ENCODE results near the gene ZNHIT6. TPM values are rescaled to one million over a fixed set of nuclear protein-coding genes. Genes with fewer than 3 reads are reported as not detected.

ZNHIT6 gene
- total and polyA plus RNA-seq, 2 donors (not counting 3 experiments of a cell fraction or from before 2014, with no cell fraction given), result 7.3 to 18.8 TPM

GRCh38 chr1:85656948-85657347 lies 51.3 kb downstream of the ZNHIT6 start:
- no peaks in the 10 kb centered on the region for H3K36me3 ChIP-seq (ENCODE audit: control insufficient read depth in 2 of 2, extremely low read depth in 1 of 2, insufficient read depth in 2 of 2, low read length in 2 of 2)
- no peak overlapping the region for H3K9ac ChIP-seq (replicated peaks; ENCODE audit: extremely low read depth, insufficient read depth, low read length)
- H3K9me1 ChIP-seq (replicated peaks; ENCODE audit: control insufficient read depth, extremely low read depth, insufficient read depth, low read length), result no peaks in the 10 kb centered on the region
- H2AFZ ChIP-seq (ENCODE audit: low read depth, low read length), result no peak overlapping the region
- intact Hi-C loops (cut with micrococcal nuclease), result no loop called here
- H3K27me3 ChIP-seq (ENCODE audit: control insufficient read depth in 2 of 2, insufficient read depth in 2 of 2, low read length in 2 of 2), result no peaks in the 10 kb centered on the region
- POLR2A ChIA-PET, result no interaction called here
- H3K9me3 ChIP-seq (replicated peaks; ENCODE audit: control insufficient read depth, insufficient read depth, low read length), result no peaks in the 10 kb centered on the region
- no peak for TF ChIP-seq GATA2 (IDR thresholded peaks at IDR 0.05; ENCODE audit: insufficient read depth, insufficient read length, low read depth, low read length)
- no peak for TF ChIP-seq JUN (IDR thresholded peaks at IDR 0.05; ENCODE audit: borderline replicate concordance, insufficient read depth, insufficient read length, low read depth)
- no peak for TF ChIP-seq EZH2 (IDR thresholded peaks at IDR 0.05; ENCODE audit: borderline replicate concordance, low read depth, low read length, severe bottlenecking)
- no peak for TF ChIP-seq POLR2AphosphoS5 (IDR thresholded peaks at IDR 0.05; ENCODE audit: insufficient read depth, low read depth, low read length)
- TF ChIP-seq MYC (IDR thresholded peaks at IDR 0.05; ENCODE audit: low read depth, low read length), result no peak
- TF ChIP-seq FOS (IDR thresholded peaks at IDR 0.05; ENCODE audit: borderline replicate concordance, insufficient read depth, low read length), result no peak
- no peak for TF ChIP-seq POLR2A (IDR thresholded peaks at IDR 0.05; ENCODE audit: low read depth, low read length)
- no peak for TF ChIP-seq CTCF (IDR thresholded peaks at IDR 0.05; ENCODE audit: extremely low read depth in 1 of 2, insufficient read depth in 1 of 2, low read depth in 1 of 2, low read length in 2 of 2)
- TF ChIP-seq, protein P1, sequence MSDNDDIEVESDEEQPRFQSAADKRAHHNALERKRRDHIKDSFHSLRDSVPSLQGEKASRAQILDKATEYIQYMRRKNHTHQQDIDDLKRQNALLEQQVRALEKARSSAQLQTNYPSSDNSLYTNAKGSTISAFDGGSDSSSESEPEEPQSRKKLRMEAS (IDR thresholded peaks at IDR 0.05; ENCODE audit: insufficient read depth, insufficient read length), result no peak
- no TSS peak for BruUV-seq (replicated peaks)
- FAIRE-seq, result no peak
- peaks cover 12% of the 10 kb centered on the region for H3K4me1 ChIP-seq (ENCODE audit: control insufficient read depth, extremely low read depth, insufficient read depth, low read length)
- no peaks in the 10 kb centered on the region for H4K20me1 ChIP-seq (replicated peaks; ENCODE audit: control insufficient read depth, extremely low read depth, insufficient read depth, low read length)
- H3K4me2 ChIP-seq (ENCODE audit: insufficient read depth, low read length), result no peak overlapping the region
- dilution Hi-C loops (cut with MboI; ENCODE audit: extremely low pct_ligation_motif_present, low sequenced_read_pairs), result no loop called here
- CTCF ChIA-PET, result interaction anchor here (2.1 kb wide), 1 partner anchor 24 kb away, joined by 4 read pairs; no protein-coding TSS in a partner anchor
- H3K4me3 ChIP-seq (replicated peaks in 1 of 3; ENCODE audit: insufficient read depth in 1 of 3, low read depth in 1 of 3, low read length in 3 of 3), result no peak overlapping the region
- DNase-seq (ENCODE audit: low read depth, low spot score), result no peak
- no peak overlapping the region for H3K27ac ChIP-seq (ENCODE audit: insufficient read depth, low read depth, low read length)
- H3K79me2 ChIP-seq (ENCODE audit: control insufficient read depth, insufficient read depth, low read length), result no peaks in the 10 kb centered on the region
